H1 (cell line): Measurements from ENCODE around the gene SSRP1. TPM values are rescaled to one million over a fixed set of nuclear protein-coding genes. Genes with fewer than 3 reads are reported as not detected.
A peak's percentile ranks its signal among the peaks of the same experiment; 100 is the strongest.

Experiments
- CTCF ChIA-PET: fragments of 300-600 bp; sonication (Branson Sonifier 250); formaldehyde crosslinking; loops from one replicate; lab custom pipeline; 2021; ENCODE audit not compliant: partially characterized antibody; lab: Charles Lee
- POLR2A ChIA-PET: fragments of 300-600 bp; sonication (Branson Sonifier 250); formaldehyde crosslinking; loops from one replicate; lab custom pipeline; 2021; ENCODE audit warnings: inconsistent platforms; ENCODE audit not compliant: partially characterized antibody; lab: Charles Lee
- DNase-seq, 2 experiments: peaks; one replicate each; pipeline versions ENCODE4 v3.0.0 to v3.0.0-alpha.2; 2010 to 2022; ENCODE audit warnings: low spot score in 2 of 2, low read depth in 1 of 2, mixed read lengths in 1 of 2
- FAIRE-seq: peaks from 2 replicates; lab custom pipeline; 2011; peaks lifted over from hg19 to GRCh38; lab: Jason Lieb, UNC
- H2AFZ ChIP-seq: 2 replicates; pipeline ENCODE4 v1.8.1; 2012; ENCODE audit warnings: low read length, inconsistent platforms
- H2AK5ac ChIP-seq: 2 replicates; pipeline ENCODE4 v1.6.1; 2013; ENCODE audit warnings: low read depth, low read length
- H2BK120ac ChIP-seq: replicated peaks from 2 replicates; pipeline ENCODE3; 2013; ENCODE audit warnings: low read depth, low read length, inconsistent platforms
- H2BK12ac ChIP-seq: 2 replicates; pipeline ENCODE4 v1.6.1; 2013; ENCODE audit warnings: low read depth, low read length
- H2BK15ac ChIP-seq: 2 replicates; pipeline ENCODE4 v1.6.1; 2013; ENCODE audit warnings: low read length
- H2BK20ac ChIP-seq: 2 replicates; pipeline ENCODE4 v1.6.1; 2013; ENCODE audit warnings: low read length
- H2BK5ac ChIP-seq: 2 replicates; pipeline ENCODE4 v1.6.1; 2013; ENCODE audit warnings: low read depth, low read length
- H3K14ac ChIP-seq: 2 replicates; pipeline ENCODE4 v1.6.1; 2013; ENCODE audit warnings: inconsistent platforms; ENCODE audit not compliant: insufficient read length
- H3K18ac ChIP-seq: 2 replicates; pipeline ENCODE4 v1.6.1; 2013; ENCODE audit warnings: low read length; ENCODE audit errors: extremely low read depth
- H3K23ac ChIP-seq: 2 replicates; pipeline ENCODE4 v1.6.1; 2013; ENCODE audit warnings: inconsistent platforms; ENCODE audit not compliant: insufficient read length
- H3K23me2 ChIP-seq: 2 replicates; pipeline ENCODE4 v1.6.1; 2013; ENCODE audit warnings: low read depth, low read length
- H3K27ac ChIP-seq: 2 replicates; pipeline ENCODE4 v1.6.1; 2011; ENCODE audit warnings: low read depth, low read length, inconsistent platforms
- H3K27me3 ChIP-seq, 4 experiments: replicated peaks in 1 of 4; 1 replicate in 1 of 4; 2 replicates in 3 of 4; pipeline versions ENCODE4 v1.6.1 to v1.8.1; 2011 to 2013; ENCODE audit warnings: low read length in 3 of 4, mild to moderate bottlenecking in 3 of 4, inconsistent platforms in 2 of 4, mixed read lengths in 2 of 4, moderate library complexity in 1 of 4; ENCODE audit not compliant: control insufficient read depth in 3 of 4, insufficient read depth in 3 of 4; ENCODE audit errors: extremely low read depth in 1 of 4
- H3K36me3 ChIP-seq, 4 experiments: 2 replicates each; pipeline versions ENCODE4 v1.6.1 to v1.8.1; 2011 to 2013; ENCODE audit warnings: mild to moderate bottlenecking in 4 of 4, low read length in 3 of 4, moderate library complexity in 2 of 4, control low read depth in 1 of 4, inconsistent platforms in 1 of 4; ENCODE audit not compliant: insufficient read depth in 4 of 4, control insufficient read depth in 2 of 4
- H3K4ac ChIP-seq: replicated peaks from 2 replicates; pipeline ENCODE3; 2013; ENCODE audit warnings: low read length, low read depth, mixed read lengths, inconsistent platforms; ENCODE audit not compliant: insufficient read length
- H3K4me1 ChIP-seq, 4 experiments: replicated peaks in 1 of 4; 1 replicate in 1 of 4; 2 replicates in 3 of 4; pipeline versions ENCODE4 v1.6.1 to v1.8.1; 2011 to 2013; ENCODE audit warnings: low read length in 3 of 4, inconsistent platforms in 2 of 4, mixed read lengths in 1 of 4; ENCODE audit not compliant: insufficient read depth in 4 of 4, control insufficient read depth in 3 of 4
- H3K4me2 ChIP-seq, 2 experiments: 2 replicates each; pipeline versions ENCODE4 v1.6.1 to v1.8.1; 2011 to 2013; ENCODE audit warnings: low read depth in 2 of 2, low read length in 2 of 2, control low read depth in 1 of 2, inconsistent platforms in 1 of 2, mild to moderate bottlenecking in 1 of 2; ENCODE audit not compliant: insufficient read depth in 1 of 2
- H3K4me3 ChIP-seq, 4 experiments: fragments of 200-600, 300-600 bp in 1 of 4; sonication (generic), shearing (Covaris generic), sonication (Bioruptor Twin) in 1 of 4; 2 replicates each; pipeline versions ENCODE4 v1.5.1 to v1.8.1; 2011 to 2016; ENCODE audit warnings: low read length in 4 of 4, low read depth in 3 of 4, control low read depth in 2 of 4, inconsistent platforms in 2 of 4, mild to moderate bottlenecking in 2 of 4, mixed read lengths in 1 of 4, moderate library complexity in 1 of 4; ENCODE audit not compliant: insufficient read depth in 2 of 4; ENCODE audit errors: extremely low read depth in 1 of 4
- H3K56ac ChIP-seq: replicated peaks from 2 replicates; pipeline ENCODE3; 2013; ENCODE audit warnings: low read depth, mild to moderate bottlenecking, mixed read lengths, low read length, inconsistent platforms; ENCODE audit not compliant: insufficient read length
- H3K79me1 ChIP-seq: 2 replicates; pipeline ENCODE4 v1.6.1; 2013; ENCODE audit warnings: low read depth, low read length, control low read depth
- H3K79me2 ChIP-seq, 2 experiments: 2 replicates each; pipeline versions ENCODE4 v1.6.1 to v1.8.1; 2012 to 2013; ENCODE audit warnings: low read length in 2 of 2, mild to moderate bottlenecking in 2 of 2, inconsistent platforms in 1 of 2; ENCODE audit not compliant: insufficient read depth in 2 of 2, control insufficient read depth in 1 of 2
- H3K9ac ChIP-seq, 4 experiments: replicated peaks in 1 of 4; 1 replicate in 1 of 4; 2 replicates in 3 of 4; pipeline versions ENCODE4 v1.6.1 to v1.8.1; 2011 to 2013; ENCODE audit warnings: low read depth in 3 of 4, low read length in 3 of 4, control low read depth in 2 of 4, mild to moderate bottlenecking in 2 of 4, moderate library complexity in 2 of 4, inconsistent platforms in 1 of 4; ENCODE audit errors: extremely low read depth in 1 of 4
- H3K9me3 ChIP-seq, 2 experiments: 2 replicates each; pipeline versions ENCODE4 v1.6.1 to v1.8.1; 2012 to 2013; ENCODE audit warnings: mild to moderate bottlenecking in 2 of 2, moderate library complexity in 2 of 2, control low read depth in 1 of 2, inconsistent platforms in 1 of 2, low read depth in 1 of 2, low read length in 1 of 2, mixed read lengths in 1 of 2; ENCODE audit not compliant: insufficient read depth in 2 of 2
- H4K20me1 ChIP-seq, 2 experiments: replicated peaks in 1 of 2; 2 replicates each; pipeline versions ENCODE3 to v1.8.1; 2011 to 2013; ENCODE audit warnings: inconsistent platforms in 2 of 2, low read length in 2 of 2, mild to moderate bottlenecking in 1 of 2; ENCODE audit not compliant: insufficient read depth in 2 of 2, control insufficient read depth in 1 of 2
- H4K5ac ChIP-seq: 2 replicates; pipeline ENCODE4 v1.6.1; 2013; ENCODE audit warnings: low read length, low read depth, mixed read lengths, inconsistent platforms; ENCODE audit not compliant: insufficient read length
- H4K8ac ChIP-seq: 2 replicates; pipeline ENCODE4 v1.8.0; 2013; ENCODE audit warnings: mild to moderate bottlenecking, moderate library complexity, low read length, inconsistent platforms; ENCODE audit not compliant: insufficient read depth; ENCODE audit errors: extremely low read depth
- H4K91ac ChIP-seq: replicated peaks from 2 replicates; pipeline ENCODE3; 2013; ENCODE audit warnings: low read length, mixed read lengths, inconsistent platforms; ENCODE audit not compliant: insufficient read length
- ASH2L ChIP-seq: fragments of 200-600, 300-600 bp; sonication (generic); IDR thresholded peaks from one replicate; pipeline ENCODE4 v1.7.1; 2017; ENCODE audit warnings: low read length
- BCL11A ChIP-seq, 2 experiments: IDR thresholded peaks; one replicate each; pipeline ENCODE4 v1.6.1; 2011; ENCODE audit warnings: low read depth in 2 of 2, low read length in 2 of 2, mild to moderate bottlenecking in 2 of 2
- BRCA1 ChIP-seq: IDR thresholded peaks from 2 replicates; pipeline ENCODE4 v1.6.1; 2012; ENCODE audit warnings: low read depth, low read length, improper control_type of control experiment
- CEBPB ChIP-seq: IDR thresholded peaks from 2 replicates; pipeline ENCODE4 v1.6.1; 2012; ENCODE audit warnings: low read depth, low read length
- CHD1 ChIP-seq: IDR thresholded peaks from 2 replicates; pipeline ENCODE4 v1.6.1; 2012; ENCODE audit warnings: low read depth, low read length, improper control_type of control experiment
- CTBP2 ChIP-seq: IDR thresholded peaks from 2 replicates; pipeline ENCODE4 v1.7.0; 2011; ENCODE audit warnings: borderline replicate concordance, mild to moderate bottlenecking, moderate library complexity, mixed read lengths, low read length; ENCODE audit not compliant: insufficient read depth, insufficient read length
- GABPA ChIP-seq: IDR thresholded peaks from 2 replicates; pipeline ENCODE4 v1.6.1; 2011; ENCODE audit warnings: mild to moderate bottlenecking, low read length, moderate library complexity, borderline replicate concordance; ENCODE audit not compliant: insufficient read depth
- HDAC6 ChIP-seq: IDR thresholded peaks from one replicate; pipeline ENCODE4 v1.7.1; 2012; ENCODE audit warnings: low read depth, mild to moderate bottlenecking, inconsistent platforms, low read length, moderate library complexity
- NANOG ChIP-seq: IDR thresholded peaks from 2 replicates; pipeline ENCODE4 v1.6.1; 2011; ENCODE audit warnings: low read length, low read depth, mild to moderate bottlenecking, inconsistent platforms; ENCODE audit not compliant: insufficient read depth, poor library complexity, severe bottlenecking
- PHF8 ChIP-seq: fragments of 200-600 bp; sonication (generic); conservative IDR thresholded peaks from 2 replicates; pipeline ENCODE4 v1.7.1; 2012; ENCODE audit warnings: low read depth, mild to moderate bottlenecking, inconsistent platforms, low read length, moderate library complexity
- SIRT6 ChIP-seq: IDR thresholded peaks from one replicate; pipeline ENCODE4 v1.7.1; 2012; ENCODE audit warnings: low read length, inconsistent platforms
- SP2 ChIP-seq: IDR thresholded peaks from 2 replicates; pipeline ENCODE4 v1.6.1; 2012; ENCODE audit warnings: mild to moderate bottlenecking, low read length, inconsistent platforms
- SP4 ChIP-seq: IDR thresholded peaks from 2 replicates; pipeline ENCODE4 v1.6.1; 2012; ENCODE audit warnings: low read length, inconsistent platforms
- SUZ12 ChIP-seq: fragments of 200-600 bp; sonication (generic); IDR thresholded peaks from 2 replicates; pipeline ENCODE4 v1.6.1; 2012; ENCODE audit warnings: mild to moderate bottlenecking, inconsistent platforms, low read length, moderate library complexity, mixed read lengths
- TBP ChIP-seq: IDR thresholded peaks from 2 replicates; pipeline ENCODE4 v1.6.1; 2011; ENCODE audit warnings: low read depth, low read length, improper control_type of control experiment
- WGBS, 2 experiments: shearing (Covaris generic) in 1 of 2; methylation state at CpG; one replicate each; pipeline versions ENCODE4 v1.1.6 to v1.1.7; 2013 to 2015; ENCODE audit warnings: low lambda C conversion rate in 2 of 2, mixed read lengths in 2 of 2, inconsistent platforms in 1 of 2, low coverage in 1 of 2, missing lambda C conversion rate in 1 of 2; ENCODE audit not compliant: insufficient replicate concordance in 2 of 2, insufficient coverage in 1 of 2, insufficient read length in 1 of 2; ENCODE audit errors: extremely low coverage in 1 of 2, missing lambda C conversion rate in 1 of 2; 5-methylcytosine and 5-hydroxymethylcytosine counted together
- polyA plus RNA-seq, 7 experiments: library from polyadenylated mRNA; depleted of rRNA in 3 of 7; stranded (reverse) in 5 of 7; unstranded in 2 of 7; fragments of >200 nt in 5 of 7; fragments of 200-250 nt in 2 of 7; gene quantifications; 1 replicate in 5 of 7; 2 replicates in 1 of 7; 4 replicates in 1 of 7; pipeline versions ENCODE4 v1.2.1 to v1.2.3, GENCODE V29; 2011 to 2013; ENCODE audit warnings: missing spikeins in 2 of 7, mixed read lengths in 2 of 7
- total RNA-seq: library from RNA; stranded (reverse); fragmentation: NEBNext Ultra II Directional; extraction: Animal tissue kit (Norgen Biotek cat#: 25700); gene quantifications from 2 replicates; pipeline ENCODE4 v1.2.1, GENCODE V29; 2021

The SSRP1 gene
- total and polyA plus RNA-seq, 2 of the 8 experiments (the other 6 are each of a cell fraction or from before 2014, with no cell fraction given), result 259 to 281 TPM

DNA sequence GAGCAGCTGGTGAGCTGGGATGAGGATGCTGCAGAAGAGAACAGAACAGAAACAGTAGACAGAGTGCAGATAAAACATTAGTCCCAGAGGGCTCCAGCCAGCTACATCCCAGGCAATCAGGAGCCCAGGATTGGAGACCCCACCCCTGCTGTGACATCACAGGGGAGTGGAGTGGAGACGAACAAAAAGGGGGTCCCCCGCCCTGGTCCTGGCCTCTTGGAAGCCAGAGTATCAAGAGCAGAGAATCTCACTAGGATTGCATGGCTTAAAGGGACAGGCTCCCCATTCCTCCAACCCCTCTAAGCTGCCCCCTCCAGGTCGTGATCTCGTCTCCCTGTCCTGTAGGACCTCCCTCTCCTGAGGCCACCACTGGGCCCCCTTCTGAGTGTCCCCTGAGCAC, 2.5 kb upstream of the SSRP1 start, which contains the start of gene P2RX3:
Gene P2RX3 (plus strand): TSS at position 211 of the 400 bp plus-strand sequence. CDS start 199 bp downstream, outside the sequence.
- no peak within 1 kb of the TSS for H2BK120ac ChIP-seq
- no peak within 1 kb of the TSS for H3K9ac ChIP-seq
- H2BK5ac ChIP-seq, result no peak within 1 kb of the TSS; the same call in 1 of the 2 replicates
- H3K4me3 ChIP-seq, result no peak within 1 kb of the TSS
- no peak within 1 kb of the TSS for H3K56ac ChIP-seq
- H3K4me1 ChIP-seq, result peaks cover 6 to 12% (median 8%) of the 10 kb centered on the region in 4 experiments
- no peak within 1 kb of the TSS for H3K23ac ChIP-seq
- no peak for FAIRE-seq
- H3K4me2 ChIP-seq, result no peak within 1 kb of the TSS
- no peak within 1 kb of the TSS for H4K8ac ChIP-seq
- POLR2A ChIA-PET, result interaction anchor here (0.6 to 45.7 kb wide), 3 partner anchors 31 to 272 kb away, joined by 4 to 1279 read pairs (median 4); partner anchors contain the start of gene TNKS1BP1
- no peak within 1 kb of the TSS for H3K18ac ChIP-seq
- no peak within 1 kb of the TSS for H4K91ac ChIP-seq
- H3K9me3 ChIP-seq, result no peaks in the 10 kb centered on the region
- H2AK5ac ChIP-seq, result no peak within 1 kb of the TSS
- CTCF ChIA-PET, result interaction anchor here (1.0 to 4.4 kb wide), 13 partner anchors 9 to 497 kb away, joined by 3 to 20 read pairs (median 4); partner anchors contain the start of genes RTN4RL2 and TNKS1BP1
- H3K79me2 ChIP-seq, result peaks cover 12 to 22% of the 10 kb centered on the region in 2 experiments
- H3K23me2 ChIP-seq, result peaks cover 4% of the 10 kb centered on the region
- no peak within 1 kb of the TSS for H2BK20ac ChIP-seq
- no peak within 1 kb of the TSS for H3K4ac ChIP-seq
- DNase-seq, result no peak
- H2BK12ac ChIP-seq, result no peak within 1 kb of the TSS; the same call in 1 of the 2 replicates
- H3K79me1 ChIP-seq, result peaks cover 6% of the 10 kb centered on the region
- 0 out of 2 replicates have a peak within 1 kb of the TSS, but pooled peaks have one; percentile 24 for H2BK15ac ChIP-seq
- 65% methylated on average over 4 of the region's 4 CpGs; no CpG with 5 or more reads in 1 of the 2 experiments for WGBS, 2 experiments
- H3K27ac ChIP-seq, result no peak within 1 kb of the TSS
- H4K5ac ChIP-seq, result no peak within 1 kb of the TSS
- no peaks in the 10 kb centered on the region for H4K20me1 ChIP-seq
- H3K36me3 ChIP-seq, result peaks cover 4 to 14% (median 9%) of the 10 kb centered on the region in 4 experiments
- H3K27me3 ChIP-seq, result peaks cover 0 to 5% (median 2%) of the 10 kb centered on the region in 4 experiments; a peak in 3 of 7 replicates
- peak within 1 kb of the TSS; percentile 18; the same call in 1 of the 2 replicates for H2AFZ ChIP-seq
- H3K14ac ChIP-seq, result no peak within 1 kb of the TSS
- TF ChIP-seq NANOG (no peak), GABPA (no peak), PHF8 (no peak), ASH2L (no peak), CHD1 (no peak), TBP (no peak), SUZ12 (no peak), SIRT6 (no peak), BRCA1 (no peak), HDAC6 (no peak), SP4 (no peak), CEBPB (no peak), CTBP2 (no peak), BCL11A (IDR thresholded peaks at IDR 0.05; ENCODE audit: low read depth in 2 of 2, low read length in 2 of 2) (no peak), SP2 (no peak)
